CD14-positive monocyte (primary cell): ENCODE data around the gene SMARCA2. TPM values are rescaled to one million over a fixed set of nuclear protein-coding genes. Genes with fewer than 3 reads are reported as not detected.
A peak's percentile ranks its signal among the peaks of the same experiment; 100 is the strongest.

Experiments
- DNase-seq, 3 donors: peaks; one replicate each; pipeline ENCODE4 v3.0.0-alpha.2; 2011 to 2022
- H2AFZ ChIP-seq: 2 replicates; pipeline ENCODE4 v1.6.0; 2012; ENCODE audit warnings: mild to moderate bottlenecking, low read depth, low read length, inconsistent platforms; ENCODE audit not compliant: insufficient read depth, poor library complexity, severe bottlenecking
- H3K27ac ChIP-seq, 2 donors: 1 replicate in 1 of 2; 2 replicates in 1 of 2; pipeline ENCODE4 v1.5.1; 2012 to 2013; ENCODE audit warnings: low read length in 2 of 2, control low read depth in 1 of 2, inconsistent platforms in 1 of 2, low read depth in 1 of 2, mild to moderate bottlenecking in 1 of 2
- H3K27me3 ChIP-seq, 2 donors: one replicate each; pipeline versions ENCODE4 v1.6.0 to v1.6.1; 2011 to 2013; ENCODE audit warnings: low read length in 2 of 2; ENCODE audit not compliant: control insufficient read depth in 2 of 2, insufficient read depth in 2 of 2
- H3K36me3 ChIP-seq, 2 donors: replicated peaks in 1 of 2; 1 replicate in 1 of 2; 2 replicates in 1 of 2; pipeline versions ENCODE4 v1.5.1 to v1.6.1; 2012 to 2013; ENCODE audit warnings: low read length in 2 of 2, control low read depth in 1 of 2, inconsistent platforms in 1 of 2, mild to moderate bottlenecking in 1 of 2; ENCODE audit not compliant: insufficient read depth in 2 of 2, control insufficient read depth in 1 of 2
- H3K4me1 ChIP-seq, 2 donors: 1 replicate in 1 of 2; 2 replicates in 1 of 2; pipeline versions ENCODE4 v1.5.1 to v1.6.1; 2012 to 2013; ENCODE audit warnings: low read length in 2 of 2, control low read depth in 1 of 2, inconsistent platforms in 1 of 2, mild to moderate bottlenecking in 1 of 2, moderate library complexity in 1 of 2; ENCODE audit not compliant: insufficient read depth in 2 of 2, control insufficient read depth in 1 of 2
- H3K4me2 ChIP-seq: replicated peaks from 2 replicates; pipeline ENCODE3; 2012; ENCODE audit warnings: low read length, moderate library complexity, mild to moderate bottlenecking; ENCODE audit not compliant: poor library complexity, severe bottlenecking; ENCODE audit errors: extremely low read depth
- H3K4me3 ChIP-seq, 3 experiments: fragments of 200-600 bp in 1 of 3; sonication (generic) in 1 of 3; replicated peaks in 1 of 3; 1 replicate in 2 of 3; 2 replicates in 1 of 3; pipeline ENCODE4 v1.5.1; 2011 to 2013; ENCODE audit warnings: low read length in 3 of 3, mild to moderate bottlenecking in 3 of 3, control low read depth in 2 of 3, low read depth in 2 of 3, inconsistent platforms in 1 of 3, moderate library complexity in 1 of 3
- H3K79me2 ChIP-seq: 2 replicates; pipeline ENCODE4 v1.6.0; 2012; ENCODE audit warnings: mild to moderate bottlenecking, control low read depth, inconsistent platforms, low read length, moderate library complexity; ENCODE audit not compliant: insufficient read depth
- H3K9ac ChIP-seq: 2 replicates; pipeline ENCODE4 v1.6.0; 2017; ENCODE audit warnings: low read length, mild to moderate bottlenecking; ENCODE audit not compliant: insufficient read depth, poor library complexity, severe bottlenecking
- H3K9me3 ChIP-seq, 2 donors: replicated peaks in 1 of 2; 1 replicate in 1 of 2; 2 replicates in 1 of 2; pipeline versions ENCODE4 v1.5.1 to v1.6.1; 2012 to 2013; ENCODE audit warnings: low read length in 2 of 2, control low read depth in 1 of 2; ENCODE audit not compliant: control insufficient read depth in 1 of 2, insufficient read depth in 1 of 2
- H4K20me1 ChIP-seq: 2 replicates; pipeline ENCODE4 v1.6.0; 2012; ENCODE audit warnings: mild to moderate bottlenecking, low read length, control low read depth, moderate library complexity; ENCODE audit not compliant: insufficient read depth
- H3K27ac Mint-ChIP-seq, 7 donors: one replicate each; pipeline ENCODE4 v1.8.0; 2020; ENCODE audit warnings: mild to moderate bottlenecking in 7 of 7, mixed read lengths in 7 of 7, moderate library complexity in 6 of 7, inconsistent platforms in 2 of 7
- H3K27me3 Mint-ChIP-seq, 3 donors: one replicate each; pipeline ENCODE4 v1.8.0; 2021 to 2022; ENCODE audit warnings: low read depth in 3 of 3, mild to moderate bottlenecking in 3 of 3, mixed read lengths in 3 of 3, moderate library complexity in 3 of 3, inconsistent platforms in 1 of 3
- H3K36me3 Mint-ChIP-seq, 2 donors: one replicate each; pipeline ENCODE4 v1.8.0; 2020; ENCODE audit warnings: mixed read lengths in 2 of 2, inconsistent platforms in 1 of 2, mild to moderate bottlenecking in 1 of 2
- H3K4me1 Mint-ChIP-seq: one replicate; pipeline ENCODE4 v1.8.0; 2020; ENCODE audit warnings: mild to moderate bottlenecking, mixed read lengths
- H3K4me3 Mint-ChIP-seq, 2 donors: one replicate each; pipeline ENCODE4 v1.8.0; 2020; ENCODE audit warnings: mild to moderate bottlenecking in 2 of 2, mixed read lengths in 2 of 2, moderate library complexity in 1 of 2
- H3K9me3 Mint-ChIP-seq, 7 donors: one replicate each; pipeline ENCODE4 v1.8.0; 2020 to 2022; ENCODE audit warnings: mixed read lengths in 7 of 7, mild to moderate bottlenecking in 6 of 7, moderate library complexity in 6 of 7, inconsistent platforms in 2 of 7
- CTCF ChIP-seq: fragments of 200-600 bp; IDR thresholded peaks from one replicate; pipeline ENCODE4 v1.8.0; 2022; ENCODE audit warnings: antibody characterized with exemption, mild to moderate bottlenecking
- WGBS: methylation state at CpG from one replicate; pipeline ENCODE4 v1.1.5; 2013; ENCODE audit warnings: missing lambda C conversion rate; ENCODE audit not compliant: insufficient coverage; 5-methylcytosine and 5-hydroxymethylcytosine counted together
- intact Hi-C, 2 donors: fragments of 100-400 bp; cut with micrococcal nuclease; formaldehyde crosslinking; loops; one replicate each; pipeline versions ENCODE4 v1.15.0 to v1.15.1; 2023
- polyA plus RNA-seq, 3 donors: library from polyadenylated mRNA; depleted of rRNA in 1 of 3; unstranded in 2 of 3; stranded (reverse) in 1 of 3; fragments of 300-500 nt in 2 of 3; fragments of >200 nt in 1 of 3; fragmentation: Illumina TruSeq in 2 of 3; gene quantifications; 1 replicate in 2 of 3; 2 replicates in 1 of 3; pipeline ENCODE4 v1.2.3, GENCODE V29; 2012 to 2021

SMARCA2 gene
- polyA plus RNA-seq, 3 donors = 11.0 to 54.7 (median 11.8) TPM

DNA sequence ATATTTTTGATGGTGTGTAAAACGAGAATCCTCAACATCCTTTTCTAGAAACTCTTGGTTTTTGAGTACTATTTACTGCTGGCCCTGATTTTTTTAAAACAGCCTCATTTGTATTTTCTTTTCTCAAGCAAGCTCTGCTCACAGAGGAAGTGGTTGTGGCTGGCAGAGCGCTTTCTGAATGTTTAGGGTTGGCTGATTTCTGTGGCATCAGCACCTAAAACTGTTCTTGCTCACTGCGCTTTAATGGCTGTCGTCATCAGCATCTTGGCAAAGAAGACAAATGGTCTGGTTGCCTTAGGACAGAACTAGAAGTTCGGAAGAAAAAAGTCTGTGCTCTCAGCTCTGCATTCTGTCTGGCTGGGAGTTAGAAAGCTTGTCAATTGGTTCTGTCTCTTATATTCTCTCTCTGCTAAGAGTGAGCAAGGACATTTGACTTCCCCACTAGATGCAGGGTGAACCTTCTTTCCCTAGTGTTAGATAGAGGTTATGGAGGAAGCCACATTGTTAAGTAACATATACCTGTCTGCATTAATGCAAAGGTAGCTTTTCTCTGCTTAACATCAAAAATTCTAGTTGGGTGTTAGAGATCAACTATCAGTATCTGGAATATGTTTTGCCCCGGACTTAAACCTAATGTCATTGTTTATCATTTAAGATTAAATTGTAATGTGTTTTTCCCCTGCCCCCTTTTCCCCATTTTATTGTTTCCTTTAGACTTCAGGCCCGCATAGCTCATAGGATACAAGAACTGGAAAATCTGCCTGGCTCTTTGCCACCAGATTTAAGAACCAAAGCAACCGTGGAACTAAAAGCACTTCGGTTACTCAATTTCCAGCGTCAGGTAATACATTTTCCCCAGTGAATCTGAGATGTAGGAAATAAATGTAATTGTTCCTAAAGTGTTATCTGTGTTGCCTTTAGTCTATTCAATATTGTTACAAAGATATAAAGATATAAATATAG lies 39.0 kb downstream of the SMARCA2 start:
- H3K27me3 Mint-ChIP-seq = no peaks in the 10 kb centered on the region
- Histone ChIP-seq H3K4me1 (no peaks in the 10 kb centered on the region), H3K4me3 (no peak overlapping the region), H3K9me3 (no peaks in the 10 kb centered on the region), H3K9ac (no peak overlapping the region), H3K27ac (no peak overlapping the region), H4K20me1 (peaks cover 24% of the 10 kb centered on the region), H2AFZ (no peak overlapping the region), H3K36me3 (peaks cover 76 to 78% of the 10 kb centered on the region in 2 donors), H3K4me2 (no peak overlapping the region), H3K27me3 (no peaks in the 10 kb centered on the region), H3K79me2 (peaks cover 9% of the 10 kb centered on the region)
- H3K9me3 Mint-ChIP-seq = no peaks in the 10 kb centered on the region
- 11% methylated on average over 3 of the region's 10 CpGs for WGBS
- H3K4me3 Mint-ChIP-seq = no peak overlapping the region
- peak overlapping the region in 2 of 7 donors; percentile 50 to 71 for H3K27ac Mint-ChIP-seq
- H3K4me1 Mint-ChIP-seq = no peaks in the 10 kb centered on the region
- peaks cover 69 to 72% of the 10 kb centered on the region in 2 donors for H3K36me3 Mint-ChIP-seq
- intact Hi-C loops = no loop called here
- DNase-seq = no peak
- no peak for TF ChIP-seq CTCF

- no peak for DNase-seq
- H3K79me2 ChIP-seq = peaks cover 9% of the 10 kb centered on the region
- Mint-ChIP-seq H3K27ac (no peak overlapping the region), H3K9me3 (no peaks in the 10 kb centered on the region), H3K36me3 (peaks cover 69 to 74% of the 10 kb centered on the region in 2 donors), H3K4me3 (no peak overlapping the region), H3K27me3 (no peaks in the 10 kb centered on the region), H3K4me1 (no peaks in the 10 kb centered on the region)
- H3K4me2 ChIP-seq = no peak overlapping the region
- TF ChIP-seq CTCF = no peak
- intact Hi-C loops = no loop called here
- peaks cover 76 to 78% of the 10 kb centered on the region in 2 donors for H3K36me3 ChIP-seq
- WGBS = 96% methylated on average over 3 of the region's 6 CpGs
- H3K9ac ChIP-seq = no peak overlapping the region
- H4K20me1 ChIP-seq = peaks cover 24% of the 10 kb centered on the region
- no peak overlapping the region for H3K4me3 ChIP-seq
- no peaks in the 10 kb centered on the region for H3K4me1 ChIP-seq
- no peak overlapping the region for H2AFZ ChIP-seq
- no peaks in the 10 kb centered on the region for H3K9me3 ChIP-seq
- no peak overlapping the region for H3K27ac ChIP-seq
- H3K27me3 ChIP-seq = no peaks in the 10 kb centered on the region
These were observed 40.1 kb downstream of the SMARCA2 start for GRCh38 chr9:2055203-2055658.
